Activated CD4-positive, alpha-beta T cell treated with anti-CD3 and anti-CD28 coated beads, Interleukin-2, amount 10 ng/mL, durations not matched to agents 7 days and 5 days (primary cell): ENCODE data around the gene QPRT. TPM values are rescaled to one million over a fixed set of nuclear protein-coding genes. Genes with fewer than 3 reads are reported as not detected.
A peak's percentile ranks its signal among the peaks of the same experiment; 100 is the strongest.
"Not testable (repeated sequence)": the region's sequence is repeated elsewhere in the genome, so short reads cannot be mapped to it uniquely, and the experiment has no call there.

Experiments
- CTCF ChIA-PET: fragments of 350-600 bp; sonication (Branson Sonifier 250); formaldehyde crosslinking; loops from one replicate; lab custom pipeline; 2021; ENCODE audit warnings: antibody characterized with exemption; lab: Charles Lee
- POLR2A ChIA-PET: fragments of 350-600 bp; sonication (Branson Sonifier 250); formaldehyde crosslinking; loops from one replicate; lab custom pipeline; 2021; ENCODE audit warnings: antibody characterized with exemption; lab: Charles Lee
- DNase-seq: peaks from one replicate; pipeline ENCODE4 v3.0.0-alpha.2; 2020
- H3K27ac Mint-ChIP-seq: one replicate; pipeline ENCODE4 v1.8.0; 2021; ENCODE audit warnings: mild to moderate bottlenecking, moderate library complexity, mixed read lengths
- H3K27me3 Mint-ChIP-seq: one replicate; pipeline ENCODE4 v1.8.0; 2021; ENCODE audit warnings: mixed read lengths
- H3K36me3 Mint-ChIP-seq: one replicate; pipeline ENCODE4 v1.8.0; 2021; ENCODE audit warnings: low read depth, mixed read lengths
- H3K4me1 Mint-ChIP-seq: one replicate; pipeline ENCODE4 v1.8.0; 2021; ENCODE audit warnings: mixed read lengths
- H3K4me3 Mint-ChIP-seq: one replicate; pipeline ENCODE4 v1.8.0; 2021; ENCODE audit warnings: mild to moderate bottlenecking, moderate library complexity, mixed read lengths
- H3K9me3 Mint-ChIP-seq: one replicate; pipeline ENCODE4 v1.8.0; 2021; ENCODE audit warnings: mixed read lengths
- total RNA-seq, 2 experiments: library from RNA; stranded (reverse); gene quantifications; one replicate each; pipeline ENCODE4 v1.2.3, GENCODE V29; 2021

The QPRT gene
- total RNA-seq, 2 experiments from 2014 or later, result 3.9 to 4.8 TPM

DNA sequence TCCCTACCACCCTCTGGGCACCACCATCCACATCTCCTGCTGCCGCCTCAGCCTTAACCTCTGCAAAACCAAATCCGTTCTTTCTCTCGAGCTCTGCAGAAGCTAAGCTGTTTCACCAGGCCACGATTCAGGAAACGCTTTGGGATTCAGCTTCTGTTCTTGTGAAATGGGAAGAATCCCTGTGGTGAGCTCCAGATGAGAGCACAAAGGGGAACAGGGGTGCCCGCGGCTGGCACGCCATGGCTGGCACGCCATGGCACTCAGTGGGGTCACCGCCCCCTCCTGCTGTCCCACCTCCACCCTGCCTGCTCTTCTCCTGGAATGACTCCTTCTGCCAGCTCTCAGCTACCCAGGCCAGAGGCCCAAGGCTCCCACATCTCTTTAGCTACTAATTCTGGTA, 5.7 kb downstream of the QPRT start:
- Mint-ChIP-seq H3K36me3 (no peaks in the 10 kb centered on the region), H3K4me1 (peaks cover 23% of the 10 kb centered on the region), H3K4me3 (no peak overlapping the region), H3K27ac (no peak overlapping the region), H3K9me3 (no peaks in the 10 kb centered on the region), H3K27me3 (no peaks in the 10 kb centered on the region)
- no peak for DNase-seq
- CTCF ChIA-PET, result interaction anchor here (0.5 to 0.6 kb wide), 2 partner anchors 45 to 202 kb away, joined by 3 read pairs; no protein-coding TSS in a partner anchor
- POLR2A ChIA-PET, result no interaction called here

DNA sequence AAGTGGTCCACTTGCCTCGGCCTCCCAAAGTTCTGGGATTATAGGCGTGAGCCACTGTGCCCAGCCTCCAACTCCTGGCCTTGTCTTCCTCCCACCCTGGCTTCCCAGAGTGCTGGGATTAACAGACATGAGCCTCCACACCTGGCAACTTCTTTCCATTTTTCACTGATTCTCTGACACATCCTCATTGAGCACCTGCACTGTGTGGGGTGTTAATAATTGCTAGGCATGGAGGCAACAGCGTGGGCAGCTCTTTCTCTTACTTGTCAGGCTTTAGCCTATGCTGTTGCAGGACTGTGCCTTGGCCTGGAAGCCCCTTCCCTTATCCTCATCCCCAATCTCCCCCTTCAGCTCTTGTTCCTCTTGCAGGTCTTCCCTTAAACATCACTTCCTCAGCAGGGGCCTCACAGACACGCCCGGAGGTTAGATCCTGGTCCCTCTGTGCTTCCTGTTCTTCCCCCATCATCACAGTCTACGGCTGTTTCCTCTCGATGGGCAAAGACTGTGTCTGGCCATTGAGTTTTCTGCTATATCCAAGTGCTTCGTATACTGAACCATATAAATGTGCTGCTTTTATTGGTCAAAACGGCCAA, 7.9 kb downstream of the QPRT start:
- POLR2A ChIA-PET, result interaction anchor here (0.7 kb wide), 1 partner anchor 118 kb away, joined by 3 read pairs; no protein-coding TSS in a partner anchor
- Mint-ChIP-seq H3K27me3 (no peaks in the 10 kb centered on the region), H3K36me3 (no peaks in the 10 kb centered on the region), H3K27ac (peak overlapping the region; percentile 47), H3K9me3 (no peaks in the 10 kb centered on the region), H3K4me1 (peaks cover 23% of the 10 kb centered on the region), H3K4me3 (no peak overlapping the region)
- CTCF ChIA-PET, result interaction anchor here (0.7 to 2.1 kb wide), 6 partner anchors 12 to 346 kb away, joined by 3 to 4 read pairs (median 4); no protein-coding TSS in a partner anchor
- no peak for DNase-seq

GRCh38 chr16:29687755-29688154, 8.8 kb downstream of the QPRT start:
- H3K4me3 Mint-ChIP-seq, result no peak overlapping the region
- H3K36me3 Mint-ChIP-seq, result no peaks in the 10 kb centered on the region
- no peaks in the 10 kb centered on the region for H3K9me3 Mint-ChIP-seq
- H3K4me1 Mint-ChIP-seq, result peaks cover 24% of the 10 kb centered on the region
- ChIA-PET POLR2A (interaction anchor here (0.5 to 0.7 kb wide), 2 partner anchors 117 to 1350 kb away, joined by 3 read pairs; no protein-coding TSS in a partner anchor), CTCF (interaction anchor here (1.1 to 2.1 kb wide), 6 partner anchors 9 to 345 kb away, joined by 3 to 4 read pairs (median 3); partner anchors contain the start of gene QPRT)
- DNase-seq, result no peak
- no peaks in the 10 kb centered on the region for H3K27me3 Mint-ChIP-seq
- no peak overlapping the region for H3K27ac Mint-ChIP-seq

- Mint-ChIP-seq H3K4me1 (peaks cover 24% of the 10 kb centered on the region), H3K36me3 (no peaks in the 10 kb centered on the region), H3K4me3 (no peak overlapping the region), H3K27me3 (no peaks in the 10 kb centered on the region), H3K9me3 (no peaks in the 10 kb centered on the region), H3K27ac (no peak overlapping the region)
- no peak for DNase-seq
- ChIA-PET CTCF (interaction anchor here (0.7 to 2.1 kb wide), 7 partner anchors 9 to 344 kb away, joined by 3 to 4 read pairs (median 3); partner anchors contain the start of gene QPRT), POLR2A (interaction anchor here (0.5 kb wide), 1 partner anchor 1349 kb away, joined by 3 read pairs; no protein-coding TSS in a partner anchor)
Measured at GRCh38 chr16:29688172-29688571, 9.2 kb downstream of the QPRT start.

- H3K27me3 Mint-ChIP-seq, H3K27ac Mint-ChIP-seq, H3K9me3 Mint-ChIP-seq, H3K4me3 Mint-ChIP-seq, H3K36me3 Mint-ChIP-seq, DNase-seq: not testable (repeated sequence)
- ChIA-PET CTCF (interaction anchor here (0.6 to 2.0 kb wide), 3 partner anchors 11 to 132 kb away, joined by 3 to 8 read pairs (median 5); no protein-coding TSS in a partner anchor), POLR2A (interaction anchor here (0.6 kb wide), 1 partner anchor 118 kb away, joined by 3 read pairs; no protein-coding TSS in a partner anchor)
- H3K4me1 Mint-ChIP-seq, result peaks cover 24% of the 10 kb centered on the region
Measured at GRCh38 chr16:29689490-29690351, 10.7 kb downstream of the QPRT start.

DNA sequence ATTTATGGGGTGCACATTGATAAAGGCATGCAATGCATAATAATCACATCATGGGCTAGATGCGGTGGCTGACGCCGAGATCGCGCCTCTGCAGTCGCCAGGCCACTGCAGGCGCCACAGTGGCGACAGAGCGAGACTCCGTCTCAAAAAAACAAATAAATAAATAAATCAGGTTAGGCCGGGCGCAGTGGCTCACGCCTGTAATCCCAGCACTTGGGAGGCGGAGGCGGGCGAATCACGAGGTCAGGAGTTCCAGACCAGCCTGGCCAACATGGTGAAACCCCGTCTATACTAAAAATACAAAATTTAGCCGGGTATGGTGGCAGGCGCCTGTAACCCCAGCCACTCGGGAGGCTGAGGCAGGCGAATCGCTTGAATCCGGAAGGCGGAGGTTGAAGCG, 13.6 kb downstream of the QPRT start:
- H3K27me3 Mint-ChIP-seq, H3K4me3 Mint-ChIP-seq, H3K36me3 Mint-ChIP-seq, H3K27ac Mint-ChIP-seq, DNase-seq, H3K9me3 Mint-ChIP-seq, POLR2A ChIA-PET: not testable (repeated sequence)
- peaks cover 12% of the 10 kb centered on the region for H3K4me1 Mint-ChIP-seq
- CTCF ChIA-PET, result interaction anchor here (0.6 to 2.5 kb wide), 5 partner anchors 11 to 156 kb away, joined by 3 to 7 read pairs (median 4); partner anchors contain the start of genes PAGR1 and QPRT

DNA sequence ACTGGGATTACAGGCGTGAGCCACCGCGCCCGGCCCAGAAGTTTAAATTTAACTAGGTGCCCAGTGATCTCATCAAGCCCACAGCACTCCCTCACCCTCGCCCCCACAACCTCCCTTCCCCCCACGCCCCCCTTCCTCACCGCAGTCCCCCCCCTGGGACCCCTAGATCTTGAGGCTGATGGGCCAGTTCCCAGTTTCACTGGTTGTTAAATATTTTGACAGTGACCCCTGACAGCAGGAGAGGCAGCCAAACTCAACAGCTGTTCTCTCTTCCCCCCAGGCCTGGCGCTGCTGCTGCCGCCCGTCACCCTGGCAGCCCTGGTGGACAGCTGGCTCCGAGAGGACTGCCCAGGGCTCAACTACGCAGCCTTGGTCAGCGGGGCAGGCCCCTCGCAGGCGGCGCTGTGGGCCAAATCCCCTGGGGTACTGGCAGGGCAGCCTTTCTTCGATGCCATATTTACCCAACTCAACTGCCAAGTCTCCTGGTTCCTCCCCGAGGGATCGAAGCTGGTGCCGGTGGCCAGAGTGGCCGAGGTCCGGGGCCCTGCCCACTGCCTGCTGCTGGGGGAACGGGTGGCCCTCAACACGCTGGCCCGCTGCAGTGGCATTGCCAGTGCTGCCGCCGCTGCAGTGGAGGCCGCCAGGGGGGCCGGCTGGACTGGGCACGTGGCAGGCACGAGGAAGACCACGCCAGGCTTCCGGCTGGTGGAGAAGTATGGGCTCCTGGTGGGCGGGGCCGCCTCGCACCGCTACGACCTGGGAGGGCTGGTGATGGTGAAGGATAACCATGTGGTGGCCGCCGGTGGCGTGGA, 15.6 kb downstream of the QPRT start:
- Mint-ChIP-seq H3K9me3 (no peaks in the 10 kb centered on the region), H3K4me3 (no peak overlapping the region), H3K36me3 (no peaks in the 10 kb centered on the region), H3K27ac (no peak overlapping the region), H3K4me1 (peaks cover 14% of the 10 kb centered on the region), H3K27me3 (peaks cover 3% of the 10 kb centered on the region)
- ChIA-PET POLR2A (interaction anchor here (0.6 kb wide), 1 partner anchor 60 kb away, joined by 8 read pairs; no protein-coding TSS in a partner anchor), CTCF (interaction anchor here (0.8 kb wide), 1 partner anchor 121 kb away, joined by 3 read pairs; the partner anchor contains the start of gene PAGR1)
- no peak for DNase-seq

DNA sequence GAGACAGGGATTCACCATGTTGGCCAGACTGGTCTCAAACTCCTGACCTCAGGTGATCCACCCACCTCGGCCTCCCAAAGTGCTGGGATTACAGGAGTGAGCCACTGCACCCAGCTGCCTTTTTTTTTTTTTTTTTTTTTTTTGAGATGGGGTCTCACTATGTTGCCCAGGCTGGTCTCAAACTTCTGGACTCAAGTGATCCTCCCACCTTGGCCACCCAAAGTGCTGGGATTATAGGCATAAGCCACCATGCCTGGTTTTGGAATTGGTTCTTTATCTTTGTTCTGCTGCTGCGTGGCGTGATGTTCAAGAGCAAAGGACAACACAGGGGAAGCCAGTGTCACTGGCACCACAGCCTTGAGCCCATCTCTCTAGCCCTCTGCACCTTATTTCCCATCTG, 16.7 kb downstream of the QPRT start:
- H3K27me3 Mint-ChIP-seq, DNase-seq, H3K9me3 Mint-ChIP-seq, H3K36me3 Mint-ChIP-seq, H3K4me3 Mint-ChIP-seq, POLR2A ChIA-PET, H3K27ac Mint-ChIP-seq: not testable (repeated sequence)
- CTCF ChIA-PET, result interaction anchor here (0.8 to 1.5 kb wide), 3 partner anchors 120 to 309 kb away, joined by 3 to 8 read pairs (median 3); partner anchors contain the start of gene PAGR1
- peaks cover 15% of the 10 kb centered on the region for H3K4me1 Mint-ChIP-seq

DNA sequence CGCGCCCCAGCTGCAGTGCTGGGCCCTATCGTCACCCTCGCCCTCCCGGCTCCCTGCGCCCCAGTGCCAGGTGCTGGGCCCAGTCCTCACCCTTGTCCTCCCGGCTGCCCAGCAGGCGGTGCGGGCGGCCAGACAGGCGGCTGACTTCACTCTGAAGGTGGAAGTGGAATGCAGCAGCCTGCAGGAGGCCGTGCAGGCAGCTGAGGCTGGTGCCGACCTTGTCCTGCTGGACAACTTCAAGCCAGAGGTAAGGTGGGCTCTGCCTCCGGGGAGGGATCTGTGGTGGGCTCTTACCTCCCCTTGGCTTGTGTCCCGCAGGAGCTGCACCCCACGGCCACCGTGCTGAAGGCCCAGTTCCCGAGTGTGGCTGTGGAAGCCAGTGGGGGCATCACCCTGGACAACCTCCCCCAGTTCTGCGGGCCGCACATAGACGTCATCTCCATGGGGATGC, 17.9 kb downstream of the QPRT start:
- Mint-ChIP-seq H3K36me3 (peaks cover 4% of the 10 kb centered on the region), H3K27me3 (peaks cover 3% of the 10 kb centered on the region), H3K27ac (no peak overlapping the region), H3K4me1 (peaks cover 21% of the 10 kb centered on the region), H3K9me3 (peaks cover 5% of the 10 kb centered on the region), H3K4me3 (no peak overlapping the region)
- no peak for DNase-seq
- POLR2A ChIA-PET, result no interaction called here
- CTCF ChIA-PET, result interaction anchor here (1.4 to 1.5 kb wide), 2 partner anchors 152 to 308 kb away, joined by 3 to 8 read pairs; no protein-coding TSS in a partner anchor

- ChIA-PET CTCF (interaction anchor here (1.4 kb wide), 1 partner anchor 151 kb away, joined by 8 read pairs; no protein-coding TSS in a partner anchor), POLR2A (no interaction called here)
- no peak for DNase-seq
- H3K27me3 Mint-ChIP-seq, result peaks cover 3% of the 10 kb centered on the region
- no peak overlapping the region for H3K4me3 Mint-ChIP-seq
- H3K9me3 Mint-ChIP-seq, result peaks cover 5% of the 10 kb centered on the region
- peaks cover 4% of the 10 kb centered on the region for H3K36me3 Mint-ChIP-seq
- H3K27ac Mint-ChIP-seq, result peak overlapping the region; percentile 31
- H3K4me1 Mint-ChIP-seq, result peaks cover 25% of the 10 kb centered on the region
Measured at GRCh38 chr16:29697391-29697790, 18.4 kb downstream of the QPRT start.

DNA sequence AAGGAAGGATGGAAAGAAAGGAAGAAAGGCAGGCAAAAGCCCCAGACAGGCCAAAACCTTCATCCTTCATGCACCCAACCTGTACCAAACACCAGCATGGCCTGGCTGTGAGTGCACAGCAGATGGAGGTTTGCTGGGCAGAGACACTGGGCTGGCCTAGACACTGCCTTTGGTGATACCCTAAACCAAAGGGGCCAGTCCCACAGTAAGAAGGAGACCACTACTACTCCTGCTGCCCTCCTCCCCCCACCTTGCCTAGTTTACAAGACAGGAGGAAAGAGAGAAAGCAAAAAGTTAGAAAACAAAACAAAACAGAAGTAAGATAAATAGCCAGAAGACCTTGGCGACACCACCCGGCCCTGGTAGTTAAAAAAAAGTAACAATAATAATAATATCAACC, 19.1 kb downstream of the QPRT start:
- Mint-ChIP-seq H3K27ac (no peak overlapping the region), H3K4me1 (peaks cover 32% of the 10 kb centered on the region), H3K4me3 (no peak overlapping the region), H3K27me3 (peaks cover 3% of the 10 kb centered on the region), H3K9me3 (peaks cover 5% of the 10 kb centered on the region), H3K36me3 (peaks cover 4% of the 10 kb centered on the region)
- no peak for DNase-seq
- CTCF ChIA-PET, result interaction anchor here (1.3 to 5.2 kb wide), 3 partner anchors 56 to 150 kb away, joined by 3 to 37 read pairs (median 25); no protein-coding TSS in a partner anchor
- POLR2A ChIA-PET, result no interaction called here
